Measurements from ENCODE around the gene COL18A1. TPM values are rescaled to one million over a fixed set of nuclear protein-coding genes. Genes with fewer than 3 reads are reported as not detected.
"Not testable (repeated sequence)": the region's sequence is repeated elsewhere in the genome, so short reads cannot be mapped to it uniquely, and the experiment has no call there.

COL18A1 gene
- total RNA-seq, 1 experiment from 2014 or later, result 55.9 TPM

GRCh38 chr21:45432575-45433255, 27.8 kb downstream of the COL18A1 start:
- peaks cover 27% of the 10 kb centered on the region for H3K4me1 ChIP-seq (replicated peaks)
- H3K9me3 ChIP-seq (replicated peaks), result no peaks in the 10 kb centered on the region
- no peak overlapping the region for H3K4me3 ChIP-seq
- 0 out of 2 replicates have a peak, but pooled peaks cover 3% of the 10 kb centered on the region for H3K36me3 ChIP-seq
- peak in 1 of 2 experiments; percentile 69 for DNase-seq (ENCODE audit: low read depth in 1 of 2, low spot score in 2 of 2)
- H3K27me3 ChIP-seq (replicated peaks), result no peaks in the 10 kb centered on the region
- H3K27ac ChIP-seq, result no peak overlapping the region

- Histone ChIP-seq H3K27ac (no peak overlapping the region), H3K9me3 (replicated peaks) (no peaks in the 10 kb centered on the region), H3K4me3 (no peak overlapping the region), H3K36me3 (0 out of 2 replicates have a peak, but pooled peaks cover 2% of the 10 kb centered on the region), H3K4me1 (replicated peaks) (peaks cover 22% of the 10 kb centered on the region), H3K27me3 (replicated peaks) (no peaks in the 10 kb centered on the region)
- DNase-seq (ENCODE audit: low read depth in 1 of 2, low spot score in 2 of 2), result no peak
These were observed 28.3 kb downstream of the COL18A1 start for GRCh38 chr21:45433301-45433700.

GRCh38 chr21:45433911-45434644, 29.1 kb downstream of the COL18A1 start:
- Histone ChIP-seq H3K4me3 (no peak overlapping the region), H3K27ac (no peak overlapping the region), H3K4me1 (replicated peaks) (peaks cover 24% of the 10 kb centered on the region), H3K27me3 (replicated peaks) (no peaks in the 10 kb centered on the region), H3K9me3 (replicated peaks) (no peaks in the 10 kb centered on the region), H3K36me3 (no peaks in the 10 kb centered on the region)
- DNase-seq (ENCODE audit: low read depth in 1 of 2, low spot score in 2 of 2), result no peak

GRCh38 chr21:45434645-45435217, 29.8 kb downstream of the COL18A1 start:
- DNase-seq (ENCODE audit: low read depth in 1 of 2, low spot score in 2 of 2), result no peak
- H3K36me3 ChIP-seq, result no peaks in the 10 kb centered on the region
- no peak overlapping the region for H3K27ac ChIP-seq
- H3K4me1 ChIP-seq (replicated peaks), result peaks cover 30% of the 10 kb centered on the region
- H3K4me3 ChIP-seq, result no peak overlapping the region
- H3K27me3 ChIP-seq (replicated peaks), result no peaks in the 10 kb centered on the region
- H3K9me3 ChIP-seq (replicated peaks), result no peaks in the 10 kb centered on the region

GRCh38 chr21:45435405-45435981, 30.5 kb downstream of the COL18A1 start:
- H3K9me3 ChIP-seq (replicated peaks), result no peaks in the 10 kb centered on the region
- peaks cover 33% of the 10 kb centered on the region for H3K4me1 ChIP-seq (replicated peaks)
- no peaks in the 10 kb centered on the region for H3K27me3 ChIP-seq (replicated peaks)
- no peak for DNase-seq (ENCODE audit: low read depth in 1 of 2, low spot score in 2 of 2)
- H3K4me3 ChIP-seq, result no peak overlapping the region
- no peak overlapping the region for H3K27ac ChIP-seq
- H3K36me3 ChIP-seq, result no peaks in the 10 kb centered on the region

GRCh38 chr21:45436351-45437065, 31.5 kb downstream of the COL18A1 start:
- Histone ChIP-seq H3K4me3 (no peak overlapping the region), H3K9me3 (replicated peaks) (no peaks in the 10 kb centered on the region), H3K27ac (no peak overlapping the region), H3K4me1 (replicated peaks) (peaks cover 33% of the 10 kb centered on the region), H3K36me3 (no peaks in the 10 kb centered on the region), H3K27me3 (replicated peaks) (no peaks in the 10 kb centered on the region)
- no peak for DNase-seq (ENCODE audit: low read depth in 1 of 2, low spot score in 2 of 2)

- not testable (repeated sequence) for H3K27me3 ChIP-seq (replicated peaks); H3K4me3 ChIP-seq; H3K27ac ChIP-seq; H3K36me3 ChIP-seq; H3K9me3 ChIP-seq (replicated peaks); DNase-seq (ENCODE audit: low read depth in 1 of 2, low spot score in 2 of 2)
- H3K4me1 ChIP-seq (replicated peaks), result peaks cover 21% of the 10 kb centered on the region
These were observed 32.9 kb downstream of the COL18A1 start for GRCh38 chr21:45437844-45438243.

- Histone ChIP-seq H3K4me3 (no peak overlapping the region), H3K36me3 (no peaks in the 10 kb centered on the region), H3K4me1 (replicated peaks) (peaks cover 13% of the 10 kb centered on the region), H3K27ac (no peak overlapping the region), H3K27me3 (replicated peaks) (no peaks in the 10 kb centered on the region), H3K9me3 (replicated peaks) (no peaks in the 10 kb centered on the region; the same call in 1 of the 2 replicates)
- DNase-seq (ENCODE audit: low read depth in 1 of 2, low spot score in 2 of 2), result no peak
These were observed 33.6 kb downstream of the COL18A1 start for GRCh38 chr21:45438391-45439145.

GRCh38 chr21:45439161-45439872, 34.4 kb downstream of the COL18A1 start:
- Histone ChIP-seq H3K4me3 (no peak overlapping the region), H3K27ac (no peak overlapping the region), H3K9me3 (replicated peaks) (no peaks in the 10 kb centered on the region; the same call in 1 of the 2 replicates), H3K4me1 (replicated peaks) (peaks cover 11% of the 10 kb centered on the region), H3K36me3 (no peaks in the 10 kb centered on the region), H3K27me3 (replicated peaks) (no peaks in the 10 kb centered on the region)
- DNase-seq (ENCODE audit: low read depth in 1 of 2, low spot score in 2 of 2), result peak; percentile 72 to 81

- no peak for DNase-seq (ENCODE audit: low read depth in 1 of 2, low spot score in 2 of 2)
- H3K4me1 ChIP-seq (replicated peaks), result peaks cover 11% of the 10 kb centered on the region
- H3K36me3 ChIP-seq, result no peaks in the 10 kb centered on the region
- H3K9me3 ChIP-seq (replicated peaks), result no peaks in the 10 kb centered on the region; the same call in 1 of the 2 replicates
- no peak overlapping the region for H3K27ac ChIP-seq
- no peaks in the 10 kb centered on the region for H3K27me3 ChIP-seq (replicated peaks)
- no peak overlapping the region for H3K4me3 ChIP-seq
These were observed 35.0 kb downstream of the COL18A1 start for GRCh38 chr21:45439901-45440461.

- Histone ChIP-seq H3K9me3 (replicated peaks) (peaks cover 3% of the 10 kb centered on the region; the same call in 1 of the 2 replicates), H3K36me3 (no peaks in the 10 kb centered on the region), H3K4me3 (no peak overlapping the region), H3K27ac (no peak overlapping the region), H3K4me1 (replicated peaks) (peaks cover 11% of the 10 kb centered on the region), H3K27me3 (replicated peaks) (no peaks in the 10 kb centered on the region)
- no peak for DNase-seq (ENCODE audit: low read depth in 1 of 2, low spot score in 2 of 2)
These were observed 35.9 kb downstream of the COL18A1 start for GRCh38 chr21:45440736-45441350.
